CD4-positive, alpha-beta T cell (primary cell): Measurements from ENCODE around the gene PF4V1. TPM values are rescaled to one million over a fixed set of nuclear protein-coding genes. Genes with fewer than 3 reads are reported as not detected.

Experiments
- ATAC-seq: fragments of 200-7000 bp; cut with Tn5 transposase; one replicate; pipeline ENCODE4 v1.10.0; 2022; ENCODE audit warnings: mild to moderate bottlenecking; ENCODE audit not compliant: poor library complexity
- CTCF ChIA-PET: fragments of 350-600 bp; sonication (Branson Sonifier 250); formaldehyde crosslinking; loops from one replicate; lab custom pipeline; 2021; ENCODE audit warnings: antibody characterized with exemption, inconsistent platforms; lab: Charles Lee
- POLR2A ChIA-PET: fragments of 350-600 bp; sonication (Branson Sonifier 250); formaldehyde crosslinking; loops from one replicate; lab custom pipeline; 2021; ENCODE audit warnings: antibody characterized with exemption, inconsistent platforms; lab: Charles Lee
- DNase-seq, 14 experiments: peaks; one replicate each; pipeline ENCODE4 v3.0.0-alpha.2; 2013 to 2020; ENCODE audit warnings: mixed read lengths in 2 of 14
- H3K27ac ChIP-seq, 2 donors: one replicate each; pipeline versions ENCODE4 v1.5.1 to v1.7.0; 2013; ENCODE audit warnings: low read length in 2 of 2, low read depth in 1 of 2, mild to moderate bottlenecking in 1 of 2
- H3K27me3 ChIP-seq, 2 experiments: 1 replicate in 1 of 2; 2 replicates in 1 of 2; pipeline versions ENCODE4 v1.6.1 to v1.7.0; 2013; ENCODE audit warnings: low read length in 2 of 2, control low read depth in 1 of 2, mild to moderate bottlenecking in 1 of 2, moderate library complexity in 1 of 2; ENCODE audit not compliant: insufficient read depth in 2 of 2, control insufficient read depth in 1 of 2
- H3K36me3 ChIP-seq: one replicate; pipeline ENCODE4 v1.6.1; 2013; ENCODE audit warnings: low read length, control low read depth; ENCODE audit not compliant: insufficient read depth
- H3K4me1 ChIP-seq: one replicate; pipeline ENCODE4 v1.6.1; 2013; ENCODE audit warnings: low read length, control low read depth; ENCODE audit not compliant: insufficient read depth
- H3K4me3 ChIP-seq: one replicate; pipeline ENCODE4 v1.5.1; 2013; ENCODE audit warnings: mild to moderate bottlenecking, low read length, moderate library complexity
- H3K9me3 ChIP-seq, 2 experiments: 1 replicate in 1 of 2; 2 replicates in 1 of 2; pipeline versions ENCODE4 v1.6.1 to v1.7.0; 2013; ENCODE audit warnings: low read length in 2 of 2, mild to moderate bottlenecking in 2 of 2, control low read depth in 1 of 2, moderate library complexity in 1 of 2; ENCODE audit not compliant: control insufficient read depth in 1 of 2, insufficient read depth in 1 of 2
- H3K27ac Mint-ChIP-seq: one replicate; pipeline ENCODE4 v1.8.0; 2020; ENCODE audit warnings: mixed read lengths
- H3K27me3 Mint-ChIP-seq: one replicate; pipeline ENCODE4 v1.8.0; 2021; ENCODE audit warnings: mixed read lengths
- H3K36me3 Mint-ChIP-seq: one replicate; pipeline ENCODE4 v1.8.0; 2021; ENCODE audit warnings: low read depth, mixed read lengths
- H3K4me1 Mint-ChIP-seq: one replicate; pipeline ENCODE4 v1.8.0; 2021; ENCODE audit warnings: low read depth, mixed read lengths
- H3K4me3 Mint-ChIP-seq: one replicate; pipeline ENCODE4 v1.8.0; 2020; ENCODE audit warnings: mild to moderate bottlenecking, mixed read lengths
- H3K9me3 Mint-ChIP-seq: one replicate; pipeline ENCODE4 v1.8.0; 2020; ENCODE audit warnings: mixed read lengths
- CTCF ChIP-seq: fragments of 200-600 bp; IDR thresholded peaks from one replicate; pipeline ENCODE4 v1.8.0; 2022; ENCODE audit warnings: antibody characterized with exemption, mild to moderate bottlenecking
- intact Hi-C, 2 experiments: fragments of 100-400 bp; cut with DNase I in 1 of 2; cut with micrococcal nuclease in 1 of 2; formaldehyde crosslinking; loops; one replicate each; pipeline versions ENCODE4 v1.15.1 to v1.9.0; 2023 to 2025; cut with DNase I, micrococcal nuclease
- total RNA-seq, 174 experiments: library from RNA in 2 of 174; stranded (reverse) in 2 of 174; gene quantifications; one replicate each; pipeline ENCODE4 v1.2.3 and lab custom pipeline; 2021 to 2026

Gene PF4V1
- total RNA-seq, 2 experiments from 2014 or later, result not detected

- Histone ChIP-seq H3K9me3 (no peaks in the 10 kb centered on the region), H3K27me3 (no peaks in the 10 kb centered on the region), H3K27ac (no peak overlapping the region), H3K4me1 (no peaks in the 10 kb centered on the region), H3K4me3 (no peak overlapping the region), H3K36me3 (no peaks in the 10 kb centered on the region)
- CTCF ChIA-PET, result no interaction called here
- no peaks in the 10 kb centered on the region for H3K4me1 Mint-ChIP-seq
- DNase-seq (no peak), ATAC-seq (no peak)
- no peaks in the 10 kb centered on the region for H3K9me3 Mint-ChIP-seq
- no peaks in the 10 kb centered on the region for H3K36me3 Mint-ChIP-seq
- no peak overlapping the region for H3K4me3 Mint-ChIP-seq
- H3K27me3 Mint-ChIP-seq, result peaks cover 10% of the 10 kb centered on the region
- H3K27ac Mint-ChIP-seq, result no peak overlapping the region
- TF ChIP-seq CTCF, result no peak
- intact Hi-C loops, result no loop called here
- POLR2A ChIA-PET, result interaction anchor here (0.6 kb wide), 1 partner anchor 256 kb away, joined by 4 read pairs; no protein-coding TSS in a partner anchor
Observed at GRCh38 chr4:73862322-73862721, 9.2 kb downstream of the PF4V1 start.

DNA sequence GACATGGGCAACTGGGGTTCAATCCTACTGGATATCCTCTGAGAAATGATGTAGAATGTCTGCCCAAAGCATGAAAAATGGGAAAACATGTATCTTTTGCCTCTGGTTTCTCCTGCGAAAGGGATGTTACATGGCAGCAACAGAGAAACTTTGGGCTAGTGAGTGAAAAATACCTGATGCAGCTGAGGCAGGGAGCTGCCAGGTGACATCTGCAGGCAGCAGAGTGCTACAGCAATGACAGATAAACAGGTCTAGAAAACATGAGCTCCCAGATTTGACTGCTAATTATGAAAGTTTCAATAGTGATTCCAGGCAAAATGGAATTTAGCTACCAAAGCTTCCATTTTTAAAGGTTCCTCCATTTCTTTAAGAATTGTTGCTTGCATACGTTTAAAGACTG lies 11.3 kb downstream of the PF4V1 start:
- no peaks in the 10 kb centered on the region for H3K36me3 ChIP-seq
- H3K4me1 ChIP-seq, result no peaks in the 10 kb centered on the region
- ChIA-PET POLR2A (no interaction called here), CTCF (no interaction called here)
- Mint-ChIP-seq H3K4me3 (no peak overlapping the region), H3K4me1 (no peaks in the 10 kb centered on the region), H3K27ac (no peak overlapping the region), H3K36me3 (no peaks in the 10 kb centered on the region), H3K9me3 (no peaks in the 10 kb centered on the region), H3K27me3 (peaks cover 24% of the 10 kb centered on the region)
- no peak for DNase-seq
- ATAC-seq, result no peak
- H3K27ac ChIP-seq, result no peak overlapping the region
- H3K4me3 ChIP-seq, result no peak overlapping the region
- H3K9me3 ChIP-seq, result peaks cover 0 to 9% of the 10 kb centered on the region in 2 experiments
- intact Hi-C loops, result no loop called here
- peaks cover 3 to 7% of the 10 kb centered on the region in 2 experiments for H3K27me3 ChIP-seq
- TF ChIP-seq CTCF, result no peak

- no peak overlapping the region for H3K4me3 ChIP-seq
- peaks cover 3 to 7% of the 10 kb centered on the region in 2 experiments for H3K27me3 ChIP-seq
- Mint-ChIP-seq H3K36me3 (no peaks in the 10 kb centered on the region), H3K27me3 (peaks cover 30% of the 10 kb centered on the region), H3K27ac (no peak overlapping the region), H3K9me3 (no peaks in the 10 kb centered on the region), H3K4me1 (no peaks in the 10 kb centered on the region), H3K4me3 (no peak overlapping the region)
- no peak overlapping the region for H3K27ac ChIP-seq
- TF ChIP-seq CTCF, result no peak
- no peak for DNase-seq
- no peak for ATAC-seq
- POLR2A ChIA-PET, result no interaction called here
- no peaks in the 10 kb centered on the region for H3K4me1 ChIP-seq
- CTCF ChIA-PET, result no interaction called here
- H3K36me3 ChIP-seq, result no peaks in the 10 kb centered on the region
- H3K9me3 ChIP-seq, result peaks cover 0 to 13% of the 10 kb centered on the region in 2 experiments
- intact Hi-C loops, result no loop called here
Observed at GRCh38 chr4:73864961-73865360, 11.9 kb downstream of the PF4V1 start.
